Liver (tissue), 9 donors: ENCODE data around the gene CD226. TPM values are rescaled to one million over a fixed set of nuclear protein-coding genes. Genes with fewer than 3 reads are reported as not detected.

ENCODE experiments used
- DNase-seq: peaks from one replicate; pipeline ENCODE4 v3.0.0-alpha.2; 2017; ENCODE audit warnings: low spot score
- H3K27ac ChIP-seq, 2 donors: one replicate each; pipeline ENCODE4 v1.7.0; 2013; ENCODE audit warnings: inconsistent platforms in 2 of 2, low read length in 2 of 2, control low read depth in 1 of 2, low read depth in 1 of 2, mild to moderate bottlenecking in 1 of 2
- H3K27me3 ChIP-seq, 4 donors: one replicate each; pipeline versions ENCODE4 v1.6.1 to v1.7.0; 2013; ENCODE audit warnings: low read length in 3 of 4, inconsistent platforms in 1 of 4, mild to moderate bottlenecking in 1 of 4, moderate library complexity in 1 of 4; ENCODE audit not compliant: control insufficient read depth in 4 of 4, insufficient read depth in 4 of 4
- H3K36me3 ChIP-seq, 4 donors: one replicate each; pipeline versions ENCODE4 v1.6.1 to v1.7.0; 2013; ENCODE audit warnings: low read length in 3 of 4, mild to moderate bottlenecking in 3 of 4, low read depth in 1 of 4, moderate library complexity in 1 of 4; ENCODE audit not compliant: control insufficient read depth in 4 of 4, insufficient read depth in 3 of 4
- H3K4me1 ChIP-seq, 4 donors: one replicate each; pipeline versions ENCODE4 v1.6.1 to v1.7.0; 2013; ENCODE audit warnings: low read length in 3 of 4, mild to moderate bottlenecking in 3 of 4, moderate library complexity in 1 of 4; ENCODE audit not compliant: control insufficient read depth in 4 of 4, insufficient read depth in 4 of 4
- H3K4me3 ChIP-seq, 3 donors: one replicate each; pipeline versions ENCODE4 v1.6.1 to v1.7.0; 2013; ENCODE audit warnings: low read length in 3 of 3, control low read depth in 1 of 3, low read depth in 1 of 3, mild to moderate bottlenecking in 1 of 3
- H3K9ac ChIP-seq, 2 donors: one replicate each; pipeline ENCODE4 v1.7.0; 2013; ENCODE audit warnings: low read length in 2 of 2, mild to moderate bottlenecking in 2 of 2, moderate library complexity in 2 of 2, control low read depth in 1 of 2, low read depth in 1 of 2
- H3K9me3 ChIP-seq, 4 donors: one replicate each; pipeline versions ENCODE4 v1.6.1 to v1.7.0; 2013; ENCODE audit warnings: low read length in 3 of 4; ENCODE audit not compliant: control insufficient read depth in 4 of 4
- ATF3 ChIP-seq: IDR thresholded peaks from 2 replicates; pipeline ENCODE4 v1.6.1; 2016; ENCODE audit warnings: antibody characterized with exemption
- CTCF ChIP-seq: fragments of 150-350 bp; IDR thresholded peaks from 2 replicates; pipeline ENCODE4 v1.5.1; 2017; ENCODE audit warnings: improper control_type of control experiment, low read depth, low read length; ENCODE audit not compliant: missing input control
- EGR1 ChIP-seq, 2 donors: IDR thresholded peaks; 2 replicates each; pipeline ENCODE4 v1.6.1; 2016 to 2018; ENCODE audit warnings: antibody characterized with exemption in 2 of 2, low read depth in 2 of 2
- FOXA1 ChIP-seq: IDR thresholded peaks from 2 replicates; pipeline ENCODE4 v1.6.1; 2016; ENCODE audit warnings: antibody characterized with exemption
- GABPA ChIP-seq, 2 donors: IDR thresholded peaks in 1 of 2; conservative IDR thresholded peaks in 1 of 2; 2 replicates each; pipeline ENCODE4 v1.6.1; 2016; ENCODE audit warnings: antibody characterized with exemption in 2 of 2, mild to moderate bottlenecking in 1 of 2, moderate library complexity in 1 of 2
- HNF4A ChIP-seq, 2 donors: conservative IDR thresholded peaks; 2 replicates each; pipeline ENCODE4 v1.6.1; 2016; ENCODE audit warnings: antibody characterized with exemption in 2 of 2, mild to moderate bottlenecking in 2 of 2
- HNF4G ChIP-seq: IDR thresholded peaks from 2 replicates; pipeline ENCODE4 v1.6.1; 2016; ENCODE audit warnings: antibody characterized with exemption
- JUND ChIP-seq, 2 donors: IDR thresholded peaks; 2 replicates each; pipeline ENCODE4 v1.6.1; 2016; ENCODE audit warnings: antibody characterized with exemption in 2 of 2
- MAX ChIP-seq: IDR thresholded peaks from 2 replicates; pipeline ENCODE4 v1.6.1; 2016; ENCODE audit warnings: antibody characterized with exemption
- NR2F2 ChIP-seq: IDR thresholded peaks from 2 replicates; pipeline ENCODE4 v1.6.1; 2016; ENCODE audit warnings: antibody characterized with exemption
- RAD21 ChIP-seq, 2 donors: IDR thresholded peaks; 2 replicates each; pipeline ENCODE4 v1.6.1; 2016; ENCODE audit warnings: antibody characterized with exemption in 2 of 2, mild to moderate bottlenecking in 2 of 2
- REST ChIP-seq: IDR thresholded peaks from 2 replicates; pipeline ENCODE4 v1.6.1; 2016; ENCODE audit warnings: antibody characterized with exemption, mild to moderate bottlenecking
- RXRA ChIP-seq, 2 donors: IDR thresholded peaks; 2 replicates each; pipeline ENCODE4 v1.6.1; 2017 to 2018; ENCODE audit warnings: antibody characterized with exemption in 2 of 2, mild to moderate bottlenecking in 1 of 2
- SP1 ChIP-seq: IDR thresholded peaks from 2 replicates; pipeline ENCODE4 v1.6.1; 2018; ENCODE audit warnings: antibody characterized with exemption, mild to moderate bottlenecking
- YY1 ChIP-seq: IDR thresholded peaks from 2 replicates; pipeline ENCODE4 v1.6.1; 2016; ENCODE audit warnings: antibody characterized with exemption, mild to moderate bottlenecking
- ZBTB33 ChIP-seq: IDR thresholded peaks from 2 replicates; pipeline ENCODE4 v1.6.1; 2016; ENCODE audit warnings: antibody characterized with exemption
- WGBS: extraction: QIAGEN DNeasy Blood & Tissue Kit; methylation state at CpG from one replicate; pipeline ENCODE4 v1.1.7; 2013; 5-methylcytosine and 5-hydroxymethylcytosine counted together
- polyA plus RNA-seq, 2 donors: library from polyadenylated mRNA; stranded (reverse) in 1 of 2; unstranded in 1 of 2; fragments of 200-250 nt in 1 of 2; fragments of >200 nt in 1 of 2; fragmentation: Nextera tagmentation in 1 of 2; extraction: Ambion mirVana in 1 of 2; gene quantifications; one replicate each; pipeline versions ENCODE4 v1.2.1 to v1.2.3, GENCODE V29; 2013 to 2015
- total RNA-seq, 2 donors: library from RNA; depleted of rRNA; stranded (reverse); fragments of >200 nt; gene quantifications; one replicate each; pipeline ENCODE4 v1.2.3, GENCODE V29; 2014
- donor health status: healthy.
- donor health status: healthy.
- donor health status: healthy.
- donor health status: healthy.
- donor health status: healthy.

Gene CD226
- total and polyA plus RNA-seq, 4 donors: 0.50 to 5.2 (median 3.0) TPM

- DNase-seq: no peak
- no peak overlapping the region for H3K4me3 ChIP-seq
- no peaks in the 10 kb centered on the region for H3K27me3 ChIP-seq
- TF ChIP-seq HNF4G (no peak), JUND (IDR thresholded peaks at IDR 0.05) (no peak), RXRA (IDR thresholded peaks at IDR 0.05) (no peak), ATF3 (no peak), ZBTB33 (no peak), FOXA1 (no peak), EGR1 (IDR thresholded peaks at IDR 0.05; ENCODE audit: low read depth in 2 of 2) (no peak), RAD21 (IDR thresholded peaks at IDR 0.05) (no peak), NR2F2 (no peak), MAX (no peak), CTCF (no peak), REST (no peak), YY1 (no peak), SP1 (no peak), GABPA (IDR thresholded peaks at IDR 0.05 in 1 of 2, conservative IDR thresholded peaks at IDR 0.05 in 1 of 2) (no peak)
- H3K4me1 ChIP-seq: peaks cover 0 to 4% (median 2%) of the 10 kb centered on the region in 4 donors
- no peak overlapping the region for H3K27ac ChIP-seq
- no peaks in the 10 kb centered on the region for H3K9me3 ChIP-seq
- WGBS: 98% methylated on average over 2 of the region's 2 CpGs
- H3K9ac ChIP-seq: no peak overlapping the region
- H3K36me3 ChIP-seq: peaks cover 0 to 21% (median 6%) of the 10 kb centered on the region in 4 donors
Measured at GRCh38 chr18:69996417-69996816, 48.7 kb upstream of the CD226 start.

GRCh38 chr18:69995774-69996173, 48.1 kb upstream of the CD226 start:
- TF ChIP-seq REST: no peak
- TF ChIP-seq GABPA (IDR thresholded peaks at IDR 0.05 in 1 of 2, conservative IDR thresholded peaks at IDR 0.05 in 1 of 2): no peak
- TF ChIP-seq HNF4A (conservative IDR thresholded peaks at IDR 0.05): no peak
- 92% methylated on average over 3 of the region's 3 CpGs for WGBS
- Histone ChIP-seq H3K9ac (no peak overlapping the region), H3K9me3 (no peaks in the 10 kb centered on the region), H3K4me3 (no peak overlapping the region), H3K4me1 (peaks cover 0 to 4% (median 2%) of the 10 kb centered on the region in 4 donors), H3K27me3 (no peaks in the 10 kb centered on the region), H3K27ac (no peak overlapping the region), H3K36me3 (peaks cover 0 to 16% (median 5%) of the 10 kb centered on the region in 4 donors)
- DNase-seq: no peak
